Large intestine (tissue), 3 donors: ENCODE data around the gene PTPN7. TPM values are rescaled to one million over a fixed set of nuclear protein-coding genes. Genes with fewer than 3 reads are reported as not detected.

Source experiments
- DNase-seq, 2 donors: peaks; one replicate each; pipeline versions ENCODE4 v3.0.0 to v3.0.0-alpha.2; 2013
- H3K27ac ChIP-seq: one replicate; pipeline ENCODE4 v1.5.1; 2013; ENCODE audit warnings: low read length
- H3K27me3 ChIP-seq: 2 replicates; pipeline ENCODE4 v1.6.1; 2013; ENCODE audit warnings: low read length; ENCODE audit not compliant: control insufficient read depth, insufficient read depth
- H3K36me3 ChIP-seq: 2 replicates; pipeline ENCODE4 v1.6.1; 2013; ENCODE audit warnings: low read length; ENCODE audit not compliant: control insufficient read depth, insufficient read depth
- H3K4me1 ChIP-seq: one replicate; pipeline ENCODE4 v1.6.1; 2013; ENCODE audit warnings: low read length; ENCODE audit not compliant: control insufficient read depth, insufficient read depth
- H3K4me3 ChIP-seq: one replicate; pipeline ENCODE4 v1.5.1; 2013; ENCODE audit warnings: low read length
- H3K9me3 ChIP-seq: one replicate; pipeline ENCODE4 v1.6.1; 2013; ENCODE audit warnings: mild to moderate bottlenecking, low read depth, low read length, moderate library complexity; ENCODE audit not compliant: control insufficient read depth
- WGBS: methylation state at CpG from one replicate; pipeline ENCODE4 v1.1.5; 2013; ENCODE audit warnings: low lambda C conversion rate; ENCODE audit not compliant: insufficient coverage; 5-methylcytosine and 5-hydroxymethylcytosine counted together
- polyA plus RNA-seq: library from polyadenylated mRNA; unstranded; fragments of 120-200 nt; gene quantifications from one replicate; pipeline ENCODE4 v1.2.1, GENCODE V29; 2013

Gene PTPN7
- polyA plus RNA-seq, 1 donor: 4.4 TPM

- Histone ChIP-seq H3K36me3 (no peaks in the 10 kb centered on the region), H3K4me1 (peaks cover 47% of the 10 kb centered on the region), H3K27ac (no peak overlapping the region), H3K4me3 (no peak overlapping the region), H3K9me3 (no peaks in the 10 kb centered on the region), H3K27me3 (no peaks in the 10 kb centered on the region)
- 100% methylated on average over 4 of the region's 10 CpGs for WGBS
- DNase-seq: no peak
Observed at GRCh38 chr1:202104073-202104472, 56.3 kb downstream of the PTPN7 start.

- no peak for DNase-seq
- Histone ChIP-seq H3K4me3 (no peak overlapping the region), H3K9me3 (no peaks in the 10 kb centered on the region), H3K27ac (no peak overlapping the region), H3K36me3 (no peaks in the 10 kb centered on the region), H3K4me1 (peaks cover 22% of the 10 kb centered on the region), H3K27me3 (no peaks in the 10 kb centered on the region)
- no CpG with 5 or more reads among the region's 4 CpGs for WGBS
Observed at GRCh38 chr1:202101184-202101583, 59.2 kb downstream of the PTPN7 start.

Other genes with a start within 250 kb of the PTPN7 start
- gene LMOD1, start 214.1 kb downstream of the PTPN7 start, polyA plus RNA-seq: 17.3 TPM
- gene TIMM17A, start 205.1 kb downstream of the PTPN7 start, polyA plus RNA-seq: 41.6 TPM
- gene RNPEP, start 178.0 kb downstream of the PTPN7 start, polyA plus RNA-seq: 55.9 TPM
- 594 TPM for gene ELF3, start 150.0 kb downstream of the PTPN7 start, polyA plus RNA-seq
- 0.10 TPM for gene GPR37L1, start 37.7 kb downstream of the PTPN7 start, polyA plus RNA-seq
- 37.4 TPM for gene ARL8A, start 15.9 kb downstream of the PTPN7 start, polyA plus RNA-seq
- 0.36 TPM for gene LGR6, start 33.2 kb upstream of the PTPN7 start, polyA plus RNA-seq
- gene UBE2T, start 181.3 kb upstream of the PTPN7 start, polyA plus RNA-seq: 17.7 TPM
- gene PPP1R12B, start 188.1 kb upstream of the PTPN7 start, polyA plus RNA-seq: 51.8 TPM